ENCODE results near the gene CD53.

The CD53 gene

GRCh38 chr1:110880708-110881374 lies 7.9 kb downstream of the CD53 start:
- ChIA-PET CTCF (no interaction called here), POLR2A (no interaction called here)
- TF ChIP-seq, protein P1, sequence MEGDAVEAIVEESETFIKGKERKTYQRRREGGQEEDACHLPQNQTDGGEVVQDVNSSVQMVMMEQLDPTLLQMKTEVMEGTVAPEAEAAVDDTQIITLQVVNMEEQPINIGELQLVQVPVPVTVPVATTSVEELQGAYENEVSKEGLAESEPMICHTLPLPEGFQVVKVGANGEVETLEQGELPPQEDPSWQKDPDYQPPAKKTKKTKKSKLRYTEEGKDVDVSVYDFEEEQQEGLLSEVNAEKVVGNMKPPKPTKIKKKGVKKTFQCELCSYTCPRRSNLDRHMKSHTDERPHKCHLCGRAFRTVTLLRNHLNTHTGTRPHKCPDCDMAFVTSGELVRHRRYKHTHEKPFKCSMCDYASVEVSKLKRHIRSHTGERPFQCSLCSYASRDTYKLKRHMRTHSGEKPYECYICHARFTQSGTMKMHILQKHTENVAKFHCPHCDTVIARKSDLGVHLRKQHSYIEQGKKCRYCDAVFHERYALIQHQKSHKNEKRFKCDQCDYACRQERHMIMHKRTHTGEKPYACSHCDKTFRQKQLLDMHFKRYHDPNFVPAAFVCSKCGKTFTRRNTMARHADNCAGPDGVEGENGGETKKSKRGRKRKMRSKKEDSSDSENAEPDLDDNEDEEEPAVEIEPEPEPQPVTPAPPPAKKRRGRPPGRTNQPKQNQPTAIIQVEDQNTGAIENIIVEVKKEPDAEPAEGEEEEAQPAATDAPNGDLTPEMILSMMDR (IDR thresholded peaks at IDR 0.05; ENCODE audit: control extremely low read depth, extremely low read depth, low read depth, missing control alignments) = no peak
- no peak for DNase-seq (ENCODE audit: extremely low spot score)

GRCh38 chr1:110888049-110888448 lies 15.1 kb downstream of the CD53 start:
- TF ChIP-seq, protein P1 (IDR thresholded peaks at IDR 0.05; ENCODE audit: control extremely low read depth, extremely low read depth, low read depth, missing control alignments) = no peak
- no peak for DNase-seq (ENCODE audit: extremely low spot score)
- POLR2A ChIA-PET = interaction anchor here (1.5 kb wide), 1 partner anchor 13 kb away, joined by 3 read pairs; no protein-coding TSS in a partner anchor
- CTCF ChIA-PET = interaction anchor here (1.0 to 1.5 kb wide), 7 partner anchors 10 to 828 kb away, joined by 3 to 4 read pairs (median 4); no protein-coding TSS in a partner anchor

DNA sequence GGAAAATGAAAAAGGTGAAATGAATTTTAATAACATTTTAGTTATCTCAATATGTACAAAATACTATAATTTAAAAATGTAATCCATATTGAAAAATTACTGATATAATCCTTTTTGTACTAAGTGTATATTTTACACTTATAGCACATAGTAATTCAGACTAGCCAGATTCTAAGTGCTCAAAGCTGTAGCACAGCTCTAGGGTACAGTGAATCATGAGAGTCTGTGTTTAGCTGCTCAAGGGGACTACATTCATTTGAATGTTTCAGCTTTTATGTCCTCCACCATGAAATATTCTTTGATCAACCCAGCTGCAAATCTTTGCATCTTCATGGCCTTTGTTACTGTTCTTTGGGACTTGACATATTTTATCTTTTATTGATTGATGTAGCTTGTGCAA lies 15.7 kb downstream of the CD53 start:
- TF ChIP-seq, protein P1 (IDR thresholded peaks at IDR 0.05; ENCODE audit: control extremely low read depth, extremely low read depth, low read depth, missing control alignments) = no peak
- ChIA-PET CTCF (interaction anchor here (0.9 to 1.5 kb wide), 7 partner anchors 10 to 829 kb away, joined by 3 to 4 read pairs (median 4); partner anchors contain the start of gene CD53), POLR2A (interaction anchor here (1.5 kb wide), 1 partner anchor 13 kb away, joined by 3 read pairs; no protein-coding TSS in a partner anchor)
- no peak for DNase-seq (ENCODE audit: extremely low spot score)

DNA sequence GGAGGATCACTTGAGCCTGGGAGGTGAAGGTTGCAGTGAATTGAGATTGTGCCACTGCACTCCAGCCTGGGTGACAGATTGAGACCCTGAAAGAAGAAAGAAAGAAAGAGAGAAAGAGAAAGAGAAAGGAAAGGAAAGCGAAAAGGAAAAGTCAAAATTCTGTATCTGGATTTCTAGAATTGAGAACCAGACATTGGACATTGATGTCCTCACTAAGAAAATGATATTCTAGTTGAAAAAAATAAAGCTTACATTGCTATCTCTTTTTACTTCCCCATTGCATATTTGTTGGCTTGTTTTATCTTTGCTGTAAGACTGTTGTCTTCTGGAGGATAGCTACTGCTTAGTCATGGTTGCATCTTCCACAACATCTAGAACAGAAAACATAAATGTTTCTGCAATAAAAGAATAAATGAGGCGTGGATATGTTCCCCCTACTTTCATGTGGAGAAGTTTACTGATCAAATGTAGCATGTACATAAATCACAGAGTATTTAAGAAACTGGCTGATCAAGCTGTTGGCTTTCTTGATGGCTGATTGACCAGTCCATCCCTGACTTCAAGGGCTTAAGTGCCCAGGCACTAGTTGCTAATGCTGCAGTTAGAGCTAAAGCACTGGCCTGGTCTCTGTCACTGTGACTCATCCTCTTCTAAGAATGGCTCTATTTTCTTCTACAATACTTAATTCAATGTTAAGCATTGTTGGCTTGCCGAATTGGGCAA lies 17.7 kb downstream of the CD53 start:
- TF ChIP-seq, protein P1 (IDR thresholded peaks at IDR 0.05; ENCODE audit: control extremely low read depth, extremely low read depth, low read depth, missing control alignments) = no peak

GRCh38 chr1:110893908-110894490 lies 21.1 kb downstream of the CD53 start:
- CTCF ChIA-PET = no interaction called here
- DNase-seq (ENCODE audit: extremely low spot score) = no peak
- POLR2A ChIA-PET = no interaction called here
- TF ChIP-seq, protein P1 (IDR thresholded peaks at IDR 0.05; ENCODE audit: control extremely low read depth, extremely low read depth, low read depth, missing control alignments) = no peak

More for the DNA sequence above, 17.7 kb downstream of the CD53 start:
- POLR2A ChIA-PET = interaction anchor here (1.2 kb wide), 1 partner anchor 11 kb away, joined by 3 read pairs; no protein-coding TSS in a partner anchor
- CTCF ChIA-PET = interaction anchor here (0.7 to 1.7 kb wide), 4 partner anchors 13 to 103 kb away, joined by 3 to 5 read pairs (median 4); no protein-coding TSS in a partner anchor
- no peak for DNase-seq (ENCODE audit: extremely low spot score)

DNA sequence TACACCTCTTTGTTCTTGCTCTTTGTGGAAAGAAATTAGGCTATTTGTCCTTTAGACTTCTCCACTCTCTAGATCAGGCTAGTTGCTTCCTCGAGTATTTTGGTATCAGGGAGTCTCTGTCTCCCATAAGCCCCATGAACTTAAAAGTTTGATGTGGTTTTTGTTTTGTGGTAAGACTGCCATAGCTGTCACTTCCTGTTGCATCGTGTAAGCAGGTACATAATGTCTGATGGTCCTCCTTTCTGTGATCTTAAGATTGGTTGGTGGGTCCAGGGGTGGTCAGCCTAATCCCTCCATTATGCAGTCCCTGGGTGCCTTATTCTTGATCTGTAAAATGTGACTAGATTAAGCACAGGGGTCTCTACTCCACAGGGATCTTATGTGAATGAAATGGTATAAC lies 23.1 kb downstream of the CD53 start:
- CTCF ChIA-PET = interaction anchor here (1.5 kb wide), 1 partner anchor 9 kb away, joined by 3 read pairs; no protein-coding TSS in a partner anchor
- no peak for DNase-seq (ENCODE audit: extremely low spot score)
- POLR2A ChIA-PET = no interaction called here
- TF ChIP-seq, protein P1 (IDR thresholded peaks at IDR 0.05; ENCODE audit: control extremely low read depth, extremely low read depth, low read depth, missing control alignments) = no peak
